HK-2 (cell line): ENCODE measurements around the gene XYLT1.

Experiments used
- DNase-seq: peaks from one replicate; pipeline ENCODE4 v3.0.0-alpha.2; 2018; ENCODE audit not compliant: unreplicated experiment

Gene XYLT1

DNA sequence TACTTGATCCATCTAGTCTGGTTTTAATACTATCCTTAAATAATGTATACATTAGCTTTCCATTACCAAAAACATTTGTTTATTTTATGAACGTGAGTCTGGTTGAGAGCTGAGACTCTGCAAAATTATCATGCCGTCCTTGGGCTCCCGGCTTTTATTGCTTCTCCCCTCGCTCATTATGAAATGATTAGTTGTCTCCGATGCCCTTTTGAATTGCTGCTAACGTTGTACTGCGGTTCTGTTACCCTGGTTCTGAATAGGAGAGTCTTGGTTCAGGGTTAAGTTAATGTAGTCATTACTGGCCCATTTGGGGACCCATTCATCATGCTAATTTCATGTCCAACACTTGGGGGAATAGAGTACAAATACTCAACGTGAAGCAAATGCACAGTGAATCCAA lies 12.8 kb downstream of the XYLT1 start:
- DNase-seq: no peak

DNA sequence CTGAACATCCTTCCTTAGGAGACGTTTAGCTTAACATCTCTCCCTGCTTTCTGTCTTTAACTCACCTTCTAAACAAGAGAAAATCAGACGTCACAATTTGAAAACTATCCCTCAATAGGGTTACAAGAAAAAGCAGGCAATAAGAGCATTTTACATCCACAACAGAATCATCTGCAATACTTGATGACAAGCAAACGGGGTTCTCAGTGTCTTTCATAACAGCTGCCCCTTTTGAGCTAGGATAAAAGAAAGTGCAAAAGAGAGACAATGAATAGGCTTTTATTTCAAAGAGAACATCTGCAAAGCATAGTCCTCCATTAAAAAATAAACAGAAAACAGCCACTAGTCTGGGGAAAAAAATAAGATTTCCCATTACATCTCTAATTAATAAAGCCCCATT lies 13.2 kb downstream of the XYLT1 start:
- DNase-seq: no peak

DNA sequence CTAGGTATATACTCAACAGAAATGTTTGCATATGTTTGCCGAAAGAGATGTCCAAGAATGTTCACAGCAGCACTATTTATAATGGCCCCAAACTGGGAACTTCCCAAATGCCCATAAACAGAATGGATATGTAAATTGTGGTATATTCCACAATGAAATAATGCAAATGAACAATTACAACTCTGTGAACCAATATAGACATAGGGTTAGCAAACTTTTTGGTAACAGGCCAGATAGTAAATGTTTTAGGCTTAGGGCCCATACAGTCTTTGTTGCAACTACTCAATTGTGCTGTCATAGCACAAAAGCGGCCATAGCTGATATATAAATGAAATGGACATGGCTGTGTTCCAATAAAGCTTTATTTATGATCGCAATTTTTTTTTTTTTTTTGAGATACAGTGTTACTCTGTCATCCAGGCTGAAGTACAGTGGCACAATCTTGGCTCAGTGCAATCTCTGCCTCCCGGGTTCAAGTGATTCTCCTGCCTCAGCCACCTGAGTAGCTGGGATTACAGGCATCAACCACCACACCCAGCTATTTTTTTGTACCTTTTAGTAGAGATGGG lies 16.5 kb downstream of the XYLT1 start:
- no peak for DNase-seq

- DNase-seq: no peak
Observed at GRCh38 chr16:17453364-17454038, 17.3 kb downstream of the XYLT1 start.

DNA sequence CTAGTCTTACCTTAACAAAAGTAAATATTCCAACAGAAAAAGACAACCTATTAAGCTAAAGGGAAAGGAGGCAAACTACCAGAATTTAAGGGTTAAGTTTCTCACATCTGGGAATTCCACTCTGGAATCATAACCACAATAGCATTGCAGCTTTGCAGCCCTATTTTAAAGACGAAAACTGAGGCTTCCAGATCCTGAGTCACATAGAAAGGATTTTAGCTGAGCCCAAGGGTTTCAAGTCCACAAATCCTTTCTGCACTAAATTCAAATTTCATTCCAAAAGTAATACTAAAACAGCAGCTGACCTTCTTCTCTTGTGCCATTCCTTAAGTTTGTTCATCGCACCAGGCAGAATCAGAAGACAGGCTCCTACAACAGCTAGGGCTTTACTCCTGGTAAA lies 17.8 kb downstream of the XYLT1 start:
- DNase-seq: no peak

GRCh38 chr16:17451843-17452242 lies 18.9 kb downstream of the XYLT1 start:
- DNase-seq: no peak

DNA sequence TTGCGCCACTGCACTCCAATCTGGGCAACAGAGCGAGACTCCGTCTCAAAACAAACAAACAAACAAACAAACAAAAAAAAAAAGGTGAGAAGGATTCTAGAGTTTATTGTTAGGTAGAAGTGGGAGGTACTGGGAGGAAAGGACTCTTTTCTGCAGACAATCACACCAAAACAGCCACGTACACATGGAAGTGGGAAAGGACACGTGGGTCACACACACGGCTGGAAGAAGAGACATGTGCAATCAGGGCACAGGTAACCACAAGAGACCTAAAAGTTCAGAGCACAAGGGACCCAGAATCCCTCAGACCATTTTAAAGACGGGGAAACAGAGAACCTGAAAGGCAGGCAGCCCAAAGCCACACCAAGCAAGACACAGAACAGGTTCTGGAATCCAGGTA lies 20.5 kb downstream of the XYLT1 start:
- DNase-seq: no peak

DNA sequence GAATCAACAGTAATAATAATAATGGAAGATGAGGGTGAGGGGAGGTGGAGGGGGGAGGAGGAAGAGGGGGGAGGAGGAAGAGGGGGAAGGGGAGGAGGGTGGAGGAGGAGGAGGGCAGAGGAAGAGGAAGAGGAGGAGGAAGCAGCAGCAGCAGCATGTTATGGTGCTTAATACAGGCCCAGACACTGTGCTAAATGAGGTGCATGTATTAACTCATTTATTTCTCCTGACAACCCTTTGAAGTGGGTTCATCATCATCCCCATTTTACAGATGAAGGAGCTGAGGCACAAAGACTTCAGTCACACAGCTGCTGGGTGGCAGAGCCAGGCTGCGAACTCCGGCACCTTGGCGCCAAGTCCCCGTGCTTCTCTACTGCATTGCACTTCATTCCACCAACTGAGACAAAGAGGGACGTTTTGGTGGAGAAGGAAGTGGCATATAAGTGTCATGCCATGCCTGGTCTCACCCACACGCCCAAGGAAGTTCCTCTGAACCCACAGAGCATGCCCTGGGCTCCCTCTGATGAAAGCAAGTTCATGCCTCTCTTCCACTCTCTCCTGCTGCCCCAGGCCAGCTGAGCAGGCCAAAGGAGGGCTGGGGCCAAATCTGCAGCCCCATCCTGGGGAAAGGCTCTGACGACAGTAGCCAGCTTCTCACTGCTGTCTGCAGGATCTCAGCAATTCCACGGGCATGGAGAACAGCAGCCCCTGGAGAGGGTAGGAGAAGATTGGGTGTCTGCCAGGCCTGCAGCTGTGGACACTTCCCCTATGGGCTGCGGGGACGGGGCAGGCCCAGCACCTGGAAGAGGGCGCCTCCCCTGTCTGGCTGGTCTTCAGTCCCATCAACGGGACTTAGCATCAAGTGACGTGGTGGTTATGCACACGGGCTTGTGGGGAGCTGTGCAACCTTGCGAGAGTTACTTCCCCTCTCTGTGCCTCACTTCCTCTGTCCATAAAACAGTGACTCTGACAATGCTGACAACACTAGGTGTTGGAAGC lies 21.8 kb downstream of the XYLT1 start:
- DNase-seq: no peak

DNA sequence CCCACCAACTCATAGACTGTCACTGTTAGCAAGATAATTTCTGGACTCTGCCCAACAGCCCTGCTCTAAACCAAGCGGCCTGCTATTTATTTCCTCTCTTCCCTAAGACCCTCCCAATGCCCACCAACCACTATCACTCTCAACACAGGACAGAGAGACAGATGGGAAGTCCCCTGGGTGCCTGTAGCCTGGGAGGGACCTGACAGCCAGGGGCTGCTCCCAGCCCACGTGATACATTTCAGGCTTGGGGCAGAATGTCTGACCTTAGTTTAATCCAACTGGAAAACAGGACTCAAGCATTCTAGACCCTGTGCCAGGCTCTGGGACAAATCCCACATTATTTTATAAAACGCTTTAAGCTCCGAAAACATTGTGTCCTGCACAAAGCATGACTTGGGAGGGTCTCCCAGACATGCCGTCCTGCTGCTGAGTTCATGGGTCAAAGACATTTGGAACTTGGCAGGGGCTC lies 23.6 kb downstream of the XYLT1 start:
- no peak for DNase-seq

- no peak for DNase-seq
Observed at GRCh38 chr16:17446661-17447060, 24.1 kb downstream of the XYLT1 start.

- no peak for DNase-seq
Observed at GRCh38 chr16:17445421-17445820, 25.3 kb downstream of the XYLT1 start.

DNA sequence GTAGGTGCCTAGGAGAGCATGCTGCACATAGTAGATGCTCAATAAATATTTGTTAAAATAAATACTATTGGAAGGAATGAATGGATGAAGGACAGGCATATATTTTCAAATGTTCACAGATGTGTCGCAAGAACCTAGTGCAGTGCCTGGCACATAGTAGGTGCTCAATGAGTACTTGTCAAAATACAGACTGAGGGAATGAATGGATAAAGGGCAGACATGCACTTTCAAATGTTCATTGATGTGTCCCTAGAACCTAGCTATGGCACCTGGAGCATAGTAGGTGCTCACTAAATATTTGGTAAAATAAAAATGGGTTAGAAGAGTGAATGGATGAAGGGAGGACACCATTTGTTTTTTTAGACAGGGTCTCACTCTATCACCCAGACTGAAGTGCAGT lies 26.1 kb downstream of the XYLT1 start:
- no peak for DNase-seq

GRCh38 chr16:17440131-17440530 lies 30.6 kb downstream of the XYLT1 start:
- no peak for DNase-seq

DNA sequence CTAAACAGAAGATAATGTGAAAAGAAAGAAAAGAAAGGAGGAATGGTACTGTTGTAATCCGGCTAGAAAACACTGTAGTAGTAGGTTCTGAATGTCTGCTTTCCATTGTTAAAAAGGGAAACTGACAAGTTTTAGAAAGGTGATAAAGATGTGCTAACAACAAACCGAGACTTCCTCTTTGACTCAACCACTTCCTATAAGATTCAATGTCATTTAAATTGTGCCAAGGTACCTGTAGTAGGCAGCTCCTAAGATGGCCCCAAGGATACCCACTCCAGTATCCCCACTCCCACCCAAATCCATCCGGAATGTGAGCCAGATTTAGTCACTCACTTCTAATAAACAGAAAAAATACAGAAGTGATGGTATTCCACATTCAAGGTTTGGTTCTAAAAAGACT lies 31.2 kb downstream of the XYLT1 start:
- no peak for DNase-seq

DNA sequence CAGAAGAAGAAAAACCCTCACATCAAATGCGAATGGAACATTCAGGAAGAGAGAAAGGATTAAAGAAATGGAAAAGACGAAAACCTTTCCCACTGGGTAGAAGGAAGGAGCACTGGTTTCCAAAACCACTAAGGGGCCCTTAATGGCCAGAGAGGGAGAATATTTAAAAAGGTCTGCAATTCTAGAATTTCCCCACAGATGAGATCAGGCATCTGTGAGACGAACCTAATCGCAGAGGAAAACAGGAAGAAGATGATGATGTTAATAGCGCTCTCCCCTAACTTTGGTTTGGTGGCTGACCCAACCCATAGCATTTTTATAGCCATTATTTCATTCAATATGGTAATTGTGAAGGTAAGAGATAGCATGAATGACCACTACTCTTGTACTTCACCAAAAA lies 32.8 kb downstream of the XYLT1 start:
- DNase-seq: no peak

DNA sequence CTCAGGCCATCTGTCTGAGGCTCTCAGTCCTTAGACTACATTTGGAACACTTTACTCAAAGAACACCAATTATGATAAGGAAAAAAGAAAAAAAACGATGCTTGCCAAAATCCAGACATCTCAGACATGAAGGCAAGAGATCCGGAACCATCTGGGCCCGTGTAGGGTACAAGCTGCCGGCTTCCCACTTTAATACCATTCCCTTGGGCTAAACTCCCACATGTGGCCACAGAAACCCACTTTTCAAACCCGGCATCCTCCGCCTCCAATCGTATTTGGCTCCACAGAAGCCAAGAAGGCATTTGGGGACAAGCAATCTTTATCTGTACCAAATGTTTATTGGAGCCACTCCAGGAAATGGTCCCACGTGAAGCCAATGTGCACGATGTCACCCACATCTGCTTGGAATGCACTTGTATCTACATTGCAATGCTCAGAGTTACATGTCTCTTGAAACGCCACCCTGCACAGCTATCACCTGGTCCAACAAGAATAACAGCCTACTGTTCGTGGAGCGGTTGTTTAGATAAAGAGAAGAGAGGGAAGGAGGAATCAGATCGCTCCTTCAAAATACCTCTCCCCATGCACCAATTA lies 33.5 kb downstream of the XYLT1 start:
- DNase-seq: no peak

GRCh38 chr16:17435318-17435717 lies 35.4 kb downstream of the XYLT1 start:
- no peak for DNase-seq

GRCh38 chr16:17433577-17434451 lies 36.9 kb downstream of the XYLT1 start:
- DNase-seq: no peak

- DNase-seq: no peak
Observed at GRCh38 chr16:17432901-17433576, 37.7 kb downstream of the XYLT1 start.

DNA sequence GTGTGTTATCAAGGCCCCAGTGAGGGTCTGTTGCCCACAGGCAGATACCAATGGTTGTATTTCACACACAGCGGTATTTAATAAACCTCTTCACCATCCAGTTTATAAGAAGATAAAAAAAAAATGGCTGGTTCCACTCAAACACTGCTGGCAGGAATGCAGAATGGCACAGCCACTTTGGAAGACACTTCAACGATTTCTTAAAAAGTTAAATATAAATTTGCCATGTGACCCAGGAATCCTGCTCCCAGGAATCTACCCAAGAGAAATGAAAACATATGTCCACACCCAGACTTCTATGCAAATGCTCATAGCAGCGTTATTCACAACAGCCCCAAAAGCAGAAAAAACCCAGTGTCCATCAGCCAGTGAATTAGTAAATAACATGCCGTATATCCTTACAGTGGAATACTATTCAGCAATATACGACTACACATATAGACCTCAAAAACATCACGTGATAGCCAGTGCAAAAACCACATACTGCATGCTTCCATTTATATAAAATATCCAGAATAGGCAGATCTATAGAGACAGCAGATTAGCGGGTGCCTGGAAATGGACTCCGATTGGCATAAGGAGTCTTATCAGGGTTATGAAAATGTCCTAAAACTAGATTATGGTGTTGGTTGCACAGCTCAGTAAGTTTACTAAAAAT lies 38.7 kb downstream of the XYLT1 start:
- no peak for DNase-seq
